Esophagus muscularis mucosa (tissue), 3 donors: ENCODE results near the gene TOE1.

ENCODE experiments used
- CTCF ChIP-seq, 3 experiments: fragments of 200-600 bp in 2 of 3; fragments of 450-650 bp in 1 of 3; sonication (generic) in 2 of 3; IDR thresholded peaks; one replicate each; pipeline ENCODE4 v1.5.1; 2017 to 2019; ENCODE audit warnings: antibody characterized with exemption in 3 of 3, mild to moderate bottlenecking in 2 of 3, moderate library complexity in 1 of 3
- POLR2AphosphoS5 ChIP-seq, 2 donors: sonication (generic); formaldehyde crosslinking; IDR thresholded peaks; one replicate each; pipeline ENCODE4 v1.6.1; 2017; ENCODE audit warnings: antibody characterized with exemption in 2 of 2

GRCh38 chr1:45379524-45379923 is 39.6 kb downstream of the TOE1 start:
- TF ChIP-seq CTCF (IDR thresholded peaks at IDR 0.05): no peak
- no peak for TF ChIP-seq POLR2AphosphoS5 (IDR thresholded peaks at IDR 0.05)
